RWPE1 (cell line): ENCODE results near the gene MADD.
A peak's percentile ranks its signal among the peaks of the same experiment; 100 is the strongest.

Experiments used
- CTCF ChIA-PET: fragments of 350-600 bp; sonication (Branson Sonifier 250); formaldehyde crosslinking; extraction: SDS; loops from one replicate; lab custom pipeline; 2021; lab: Yijun Ruan, JAX
- POLR2A ChIA-PET: fragments of 400-600 bp; formaldehyde crosslinking; extraction: SDS; loops from one replicate; lab custom pipeline; 2020; ENCODE audit warnings: antibody characterized with exemption; ENCODE audit not compliant: low non-redundant PET; lab: Yijun Ruan, JAX
- DNase-seq: peaks from one replicate; pipeline ENCODE4 v3.0.0; 2012; ENCODE audit warnings: low spot score
- H3K27ac ChIP-seq: fragments of 450-650 bp; 2 replicates; pipeline ENCODE4 v1.5.1; 2017
- CTCF ChIP-seq: fragments of 450-650 bp; conservative IDR thresholded peaks from 2 replicates; pipeline ENCODE4 v1.5.1; 2017; ENCODE audit warnings: low read depth, mild to moderate bottlenecking

Gene MADD

GRCh38 chr11:47342036-47342803, 72.3 kb downstream of the MADD start:
- CTCF ChIA-PET, result interaction anchor here (0.5 to 1.3 kb wide), 2 partner anchors 13 to 451 kb away, joined by 3 to 5 read pairs; no protein-coding TSS in a partner anchor
- POLR2A ChIA-PET, result no interaction called here

GRCh38 chr11:47342854-47343253, 72.9 kb downstream of the MADD start:
- ChIA-PET CTCF (interaction anchor here (0.6 kb wide), 1 partner anchor 148 kb away, joined by 3 read pairs; no protein-coding TSS in a partner anchor), POLR2A (no interaction called here)
- TF ChIP-seq CTCF, result no peak
- no peak overlapping the region for H3K27ac ChIP-seq
- DNase-seq, result no peak

More at GRCh38 chr11:47342036-47342803, 72.3 kb downstream of the MADD start:
- DNase-seq, result no peak
- no peak for TF ChIP-seq CTCF
- H3K27ac ChIP-seq, result no peak overlapping the region

DNA sequence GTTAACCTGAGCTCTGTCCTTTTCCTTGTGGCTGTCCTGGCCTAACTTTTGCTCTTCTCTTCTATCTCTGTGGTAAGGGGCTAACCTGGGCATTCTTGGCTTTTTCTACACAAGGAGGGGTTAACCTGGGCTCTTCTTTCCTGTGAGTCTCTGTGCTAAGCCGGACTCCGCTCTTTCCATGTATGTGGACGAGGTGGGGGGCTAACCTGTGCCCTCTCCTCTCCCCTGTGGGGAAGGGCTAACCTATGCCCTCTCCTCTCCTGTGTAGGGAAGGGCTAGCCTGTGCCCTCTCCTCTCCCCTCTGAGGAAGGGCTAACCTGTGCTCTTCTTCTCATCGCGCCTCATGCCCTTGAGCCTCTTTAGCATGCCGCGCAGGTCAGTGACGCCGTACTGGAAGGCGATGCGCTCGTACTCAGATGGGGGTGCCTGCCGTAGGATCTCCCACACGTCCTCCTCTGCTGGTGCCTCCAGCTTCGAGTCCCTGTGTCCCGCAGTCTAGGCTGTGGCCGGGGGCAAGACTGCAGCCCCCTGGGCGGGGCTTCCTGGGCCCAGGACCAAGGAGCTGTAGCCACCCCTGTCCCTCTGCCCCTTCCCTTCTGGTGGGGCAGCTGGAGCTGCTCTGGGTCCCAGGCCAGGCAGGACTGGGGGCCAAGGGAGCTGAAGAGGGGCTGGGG, 76.1 kb downstream of the MADD start:
- POLR2A ChIA-PET, result no interaction called here
- TF ChIP-seq CTCF, result no peak
- CTCF ChIA-PET, result interaction anchor here (1.8 kb wide), 1 partner anchor 9 kb away, joined by 6 read pairs; no protein-coding TSS in a partner anchor
- no peak overlapping the region for H3K27ac ChIP-seq
- DNase-seq, result no peak

GRCh38 chr11:47347137-47347536, 77.2 kb downstream of the MADD start:
- CTCF ChIA-PET, result interaction anchor here (1.8 kb wide), 1 partner anchor 7 kb away, joined by 6 read pairs; no protein-coding TSS in a partner anchor
- POLR2A ChIA-PET, result no interaction called here

GRCh38 chr11:47348131-47348802, 78.3 kb downstream of the MADD start:
- DNase-seq, result no peak
- CTCF ChIA-PET, result interaction anchor here (1.1 kb wide), 1 partner anchor 28 kb away, joined by 4 read pairs; no protein-coding TSS in a partner anchor
- H3K27ac ChIP-seq, result no peak overlapping the region
- POLR2A ChIA-PET, result no interaction called here
- no peak for TF ChIP-seq CTCF

More at GRCh38 chr11:47347137-47347536, 77.2 kb downstream of the MADD start:
- no peak for DNase-seq
- TF ChIP-seq CTCF, result no peak
- no peak overlapping the region for H3K27ac ChIP-seq

GRCh38 chr11:47348859-47349258, 78.9 kb downstream of the MADD start:
- CTCF ChIA-PET, result interaction anchor here (1.1 kb wide), 1 partner anchor 28 kb away, joined by 4 read pairs; no protein-coding TSS in a partner anchor
- TF ChIP-seq CTCF, result no peak
- DNase-seq, result peak; percentile 22
- H3K27ac ChIP-seq, result no peak overlapping the region
- POLR2A ChIA-PET, result no interaction called here
